Mammary epithelial cell (primary cell): ENCODE measurements around the gene IL27RA.

Experiments used
- CTCF ChIP-seq, 2 donors: IDR thresholded peaks in 1 of 2; conservative IDR thresholded peaks in 1 of 2; 2 replicates each; pipeline ENCODE4 v1.5.1; 2011 to 2012; ENCODE audit warnings: inconsistent platforms in 2 of 2, low read length in 2 of 2, mild to moderate bottlenecking in 2 of 2, control low read depth in 1 of 2, low read depth in 1 of 2; ENCODE audit not compliant: insufficient read depth in 1 of 2; ENCODE audit errors: extremely low read depth in 1 of 2
- EZH2 ChIP-seq: IDR thresholded peaks from 2 replicates; pipeline ENCODE4 v1.6.1; 2012; ENCODE audit warnings: low read length, inconsistent platforms, borderline replicate concordance

GRCh38 chr19:14056069-14056666 lies 24.6 kb downstream of the IL27RA start:
- TF ChIP-seq CTCF (conservative IDR thresholded peaks at IDR 0.05 in 1 of 2, IDR thresholded peaks at IDR 0.05 in 1 of 2; ENCODE audit: extremely low read depth in 1 of 2, insufficient read depth in 1 of 2, low read depth in 1 of 2, low read length in 2 of 2) = no peak
- TF ChIP-seq EZH2 = no peak
